OCI-LY7 (cell line): ENCODE results near the gene MARF1.
"Not testable (repeated sequence)": the region's sequence is repeated elsewhere in the genome, so short reads cannot be mapped to it uniquely, and the experiment has no call there.

ENCODE experiments used
- CTCF ChIP-seq: fragments of 200-600 bp; sonication (generic); conservative IDR thresholded peaks from 2 replicates; pipeline ENCODE4 v1.5.1; 2014; ENCODE audit warnings: mild to moderate bottlenecking, antibody characterized with exemption, low read length, moderate library complexity, mixed read lengths
- EZH2phosphoT487 ChIP-seq: fragments of 200-600 bp; sonication (generic); IDR thresholded peaks from 2 replicates; pipeline ENCODE4 v1.6.1; 2018; ENCODE audit warnings: low read depth, borderline replicate concordance, mild to moderate bottlenecking, mixed run types, antibody characterized with exemption, low read length, moderate library complexity, mixed read lengths

- not testable (repeated sequence) for TF ChIP-seq CTCF, EZH2phosphoT487
Measured at GRCh38 chr16:15646557-15647293, 3.8 kb upstream of the MARF1 start.
